C4-2B (cell line): ENCODE results near the gene DNAJB12.

Source experiments
- H3K27ac ChIP-seq: fragments of 450-650 bp; 2 replicates; pipeline ENCODE4 v1.5.1; 2017
- CTCF ChIP-seq: fragments of 450-650 bp; conservative IDR thresholded peaks from 2 replicates; pipeline ENCODE4 v1.5.1; 2017; ENCODE audit warnings: mild to moderate bottlenecking
- ZFX ChIP-seq: fragments of 450-650 bp; IDR thresholded peaks from 2 replicates; pipeline ENCODE4 v1.6.1; 2017

Gene DNAJB12

GRCh38 chr10:72306215-72306760 is 48.4 kb downstream of the DNAJB12 start:
- TF ChIP-seq CTCF (no peak), ZFX (no peak)
- no peak overlapping the region for H3K27ac ChIP-seq

GRCh38 chr10:72303424-72304128 is 51.1 kb downstream of the DNAJB12 start:
- no peak overlapping the region for H3K27ac ChIP-seq
- TF ChIP-seq ZFX (no peak), CTCF (no peak)

- H3K27ac ChIP-seq: peak overlapping the region; percentile 83
- no peak for TF ChIP-seq ZFX
- no peak for TF ChIP-seq CTCF
Observed at GRCh38 chr10:72298592-72299519, 55.9 kb downstream of the DNAJB12 start.

GRCh38 chr10:72297805-72298591 is 56.7 kb downstream of the DNAJB12 start:
- peak overlapping the region; percentile 83 for H3K27ac ChIP-seq
- TF ChIP-seq CTCF (no peak), ZFX (peak; percentile 49; the same call in 1 of the 2 replicates)

- H3K27ac ChIP-seq: peak overlapping the region; percentile 83
- TF ChIP-seq ZFX (no peak), CTCF (no peak)
Observed at GRCh38 chr10:72297281-72297804, 57.4 kb downstream of the DNAJB12 start.

- H3K27ac ChIP-seq: peak overlapping the region; percentile 83
Observed at GRCh38 chr10:72296829-72297280, 57.9 kb downstream of the DNAJB12 start.

GRCh38 chr10:72295330-72295910 is 59.3 kb downstream of the DNAJB12 start:
- H3K27ac ChIP-seq: no peak overlapping the region

More at GRCh38 chr10:72295330-72295910, 59.3 kb downstream of the DNAJB12 start:
- TF ChIP-seq CTCF (no peak), ZFX (no peak)
